AG10803 (cell line): ENCODE results near the gene CYBA.

Experiments used
- DNase-seq: peaks from one replicate; pipeline ENCODE4 v3.0.0; 2010; ENCODE audit warnings: low read depth
- H3K4me3 ChIP-seq: 2 replicates; pipeline ENCODE4 v1.5.1; 2011; ENCODE audit warnings: mild to moderate bottlenecking, low read length, control low read depth
- CTCF ChIP-seq: conservative IDR thresholded peaks from 2 replicates; pipeline ENCODE4 v1.5.1; 2011; ENCODE audit warnings: mild to moderate bottlenecking, low read length, control low read depth, inconsistent platforms

The CYBA gene

GRCh38 chr16:88642881-88643643 lies 7.8 kb downstream of the CYBA start:
- TF ChIP-seq CTCF = no peak
- no peak overlapping the region for H3K4me3 ChIP-seq
- DNase-seq = no peak

GRCh38 chr16:88640498-88641247 lies 10.2 kb downstream of the CYBA start:
- no peak for DNase-seq
- no peak for TF ChIP-seq CTCF
- H3K4me3 ChIP-seq = no peak overlapping the region

- no peak for TF ChIP-seq CTCF
- DNase-seq = no peak
- no peak overlapping the region for H3K4me3 ChIP-seq
Observed at GRCh38 chr16:88640039-88640495, 10.8 kb downstream of the CYBA start.

- H3K4me3 ChIP-seq = no peak overlapping the region
- no peak for DNase-seq
- TF ChIP-seq CTCF = no peak
Observed at GRCh38 chr16:88639231-88640038, 11.4 kb downstream of the CYBA start.

GRCh38 chr16:88638323-88639230 lies 12.3 kb downstream of the CYBA start, which contains the start of gene IL17C:
IL17C (plus strand) TSS chr16:88638572; CDS start chr16:88638642, 70 bp downstream.
- no peak for TF ChIP-seq CTCF
- no peak within 1 kb of the TSS for H3K4me3 ChIP-seq
- no peak for DNase-seq
